IMR-90 (cell line): ENCODE results near the gene ABI3. TPM values are rescaled to one million over a fixed set of nuclear protein-coding genes. Genes with fewer than 3 reads are reported as not detected.

Source experiments
- ATAC-seq: fragments of 200-7000 bp; cut with Tn5 transposase; 2 replicates; pipeline ENCODE4 v1.9.1; 2020; ENCODE audit warnings: low read depth, mild to moderate bottlenecking, moderate library complexity
- BruUV-seq: library from RNA; stranded (reverse); fragments of 400-500 nt; replicated peaks from 2 replicates; lab custom pipeline; 2021; lab: Mats Ljungman, UMichigan
- CTCF ChIA-PET: fragments of 300-600 bp; formaldehyde crosslinking; extraction: SDS; loops from one replicate; lab custom pipeline; 2021; ENCODE audit warnings: antibody characterized with exemption; lab: Yijun Ruan, JAX
- POLR2A ChIA-PET: fragments of 300-600 bp; sonication (Branson Sonifier 250); formaldehyde crosslinking; loops from one replicate; lab custom pipeline; 2022; ENCODE audit warnings: antibody characterized with exemption; ENCODE audit not compliant: unreplicated experiment; lab: Charles Lee
- DNase-seq: peaks from one replicate; pipeline ENCODE4 v3.0.0; 2013
- H2AFZ ChIP-seq: replicated peaks from 2 replicates; pipeline ENCODE3; 2013; ENCODE audit warnings: low read length, mild to moderate bottlenecking; ENCODE audit not compliant: poor library complexity
- H2AK5ac ChIP-seq: 2 replicates; pipeline ENCODE4 v1.6.1; 2013; ENCODE audit warnings: low read depth, low read length, inconsistent platforms
- H2AK9ac ChIP-seq: replicated peaks from 2 replicates; pipeline ENCODE3; 2013; ENCODE audit warnings: mild to moderate bottlenecking, low read depth, low read length, moderate library complexity; ENCODE audit not compliant: poor library complexity
- H2BK120ac ChIP-seq: 2 replicates; pipeline ENCODE4 v1.6.1; 2013; ENCODE audit warnings: low read depth, low read length, inconsistent platforms
- H2BK15ac ChIP-seq: 3 replicates; pipeline ENCODE4 v1.6.1; 2013; ENCODE audit warnings: low read depth, low read length, inconsistent platforms
- H2BK20ac ChIP-seq: 2 replicates; pipeline ENCODE4 v1.6.1; 2013; ENCODE audit warnings: low read depth, mild to moderate bottlenecking, inconsistent platforms, low read length, moderate library complexity
- H2BK5ac ChIP-seq: 2 replicates; pipeline ENCODE4 v1.6.1; 2013; ENCODE audit warnings: mild to moderate bottlenecking, low read depth, low read length, inconsistent platforms; ENCODE audit not compliant: poor library complexity, severe bottlenecking
- H3K14ac ChIP-seq: replicated peaks from 2 replicates; pipeline ENCODE4 v1.6.1; 2013; ENCODE audit warnings: low read depth, low read length, inconsistent platforms
- H3K18ac ChIP-seq: 2 replicates; pipeline ENCODE4 v1.6.1; 2013; ENCODE audit warnings: low read depth, low read length, control low read depth
- H3K23ac ChIP-seq: 2 replicates; pipeline ENCODE4 v1.6.1; 2013; ENCODE audit warnings: low read depth, low read length, inconsistent platforms
- H3K27ac ChIP-seq: 2 replicates; pipeline ENCODE4 v1.5.1; 2013; ENCODE audit warnings: mild to moderate bottlenecking, control low read depth, low read length; ENCODE audit not compliant: insufficient read depth
- H3K27me3 ChIP-seq: 2 replicates; pipeline ENCODE4 v1.6.1; 2013; ENCODE audit warnings: low read length; ENCODE audit not compliant: control insufficient read depth, insufficient read depth
- H3K36me3 ChIP-seq: 2 replicates; pipeline ENCODE4 v1.6.1; 2013; ENCODE audit warnings: low read length, mixed read lengths; ENCODE audit not compliant: control insufficient read depth, insufficient read depth
- H3K4ac ChIP-seq: 2 replicates; pipeline ENCODE4 v1.6.1; 2013; ENCODE audit warnings: low read depth, low read length, inconsistent platforms
- H3K4me1 ChIP-seq: 2 replicates; pipeline ENCODE4 v1.6.1; 2013; ENCODE audit warnings: low read length, mixed read lengths; ENCODE audit not compliant: control insufficient read depth, insufficient read depth
- H3K4me2 ChIP-seq: 2 replicates; pipeline ENCODE4 v1.6.1; 2013; ENCODE audit warnings: low read depth, mild to moderate bottlenecking, control low read depth, low read length, moderate library complexity
- H3K4me3 ChIP-seq: 2 replicates; pipeline ENCODE4 v1.5.1; 2013; ENCODE audit warnings: low read depth, mild to moderate bottlenecking, control low read depth, low read length, moderate library complexity; ENCODE audit not compliant: insufficient read depth
- H3K56ac ChIP-seq: 2 replicates; pipeline ENCODE4 v1.6.1; 2013; ENCODE audit warnings: low read length, inconsistent platforms; ENCODE audit not compliant: insufficient read depth; ENCODE audit errors: extremely low read depth
- H3K79me1 ChIP-seq, 2 experiments: 2 replicates each; pipeline ENCODE4 v1.6.1; 2013; ENCODE audit warnings: low read length in 2 of 2, inconsistent platforms in 1 of 2, low read depth in 1 of 2
- H3K9ac ChIP-seq: 2 replicates; pipeline ENCODE4 v1.6.1; 2013; ENCODE audit warnings: low read depth, low read length, control low read depth
- H3K9me1 ChIP-seq: 2 replicates; pipeline ENCODE4 v1.6.1; 2013; ENCODE audit warnings: low read length, inconsistent platforms; ENCODE audit not compliant: insufficient read depth
- H3K9me3 ChIP-seq: 2 replicates; pipeline ENCODE4 v1.6.1; 2013; ENCODE audit warnings: low read length; ENCODE audit not compliant: control insufficient read depth, insufficient read depth
- H4K20me1 ChIP-seq: 2 replicates; pipeline ENCODE4 v1.6.1; 2013; ENCODE audit warnings: low read length, inconsistent platforms; ENCODE audit not compliant: insufficient read depth
- H4K5ac ChIP-seq: 2 replicates; pipeline ENCODE4 v1.6.1; 2013; ENCODE audit warnings: mild to moderate bottlenecking, low read depth, low read length, control low read depth
- H4K8ac ChIP-seq, 2 experiments: 2 replicates each; pipeline ENCODE4 v1.6.1; 2013; ENCODE audit warnings: low read depth in 2 of 2, low read length in 2 of 2, control low read depth in 1 of 2, inconsistent platforms in 1 of 2
- H4K91ac ChIP-seq: 2 replicates; pipeline ENCODE4 v1.6.1; 2013; ENCODE audit warnings: low read depth, low read length, inconsistent platforms; ENCODE audit not compliant: insufficient read depth
- BHLHE40 ChIP-seq: fragments of 150-350 bp; IDR thresholded peaks from 2 replicates; pipeline ENCODE4 v1.6.1; 2016; ENCODE audit warnings: mild to moderate bottlenecking, low read depth, low read length
- CEBPB ChIP-seq: IDR thresholded peaks from 2 replicates; pipeline ENCODE4 v1.6.1; 2012; ENCODE audit warnings: low read depth, low read length, improper control_type of control experiment
- CHD1 ChIP-seq: IDR thresholded peaks from 2 replicates; pipeline ENCODE4 v1.6.1; 2012; ENCODE audit warnings: low read depth, low read length, improper control_type of control experiment
- FOS ChIP-seq: fragments of 150-350 bp; IDR thresholded peaks from 2 replicates; pipeline ENCODE4 v1.6.1; 2016; ENCODE audit warnings: low read depth, low read length
- MAFK ChIP-seq: IDR thresholded peaks from 2 replicates; pipeline ENCODE4 v1.6.1; 2012; ENCODE audit warnings: low read depth, low read length, improper control_type of control experiment
- MAZ ChIP-seq: IDR thresholded peaks from 2 replicates; pipeline ENCODE4 v1.6.1; 2012; ENCODE audit warnings: low read depth, mild to moderate bottlenecking, low read length, improper control_type of control experiment, moderate library complexity, borderline replicate concordance
- MXI1 ChIP-seq: IDR thresholded peaks from 2 replicates; pipeline ENCODE4 v1.6.1; 2012; ENCODE audit warnings: low read depth, mild to moderate bottlenecking, low read length, moderate library complexity, borderline replicate concordance
- NFE2L2 ChIP-seq: fragments of 150-350 bp; IDR thresholded peaks from 2 replicates; pipeline ENCODE4 v1.6.1; 2016; ENCODE audit warnings: low read depth, mild to moderate bottlenecking, low read length
- POLR2A ChIP-seq: IDR thresholded peaks from 2 replicates; pipeline ENCODE4 v1.6.1; 2012; ENCODE audit warnings: mild to moderate bottlenecking, low read depth, low read length
- RAD21 ChIP-seq: IDR thresholded peaks from 2 replicates; pipeline ENCODE4 v1.6.1; 2012; ENCODE audit warnings: low read length, improper control_type of control experiment
- RCOR1 ChIP-seq: IDR thresholded peaks from 2 replicates; pipeline ENCODE4 v1.6.1; 2012; ENCODE audit warnings: mild to moderate bottlenecking, low read length, improper control_type of control experiment; ENCODE audit not compliant: insufficient replicate concordance
- RFX5 ChIP-seq: IDR thresholded peaks from 2 replicates; pipeline ENCODE4 v1.8.0; 2012; ENCODE audit warnings: low read depth, mild to moderate bottlenecking, low read length, moderate library complexity
- SMC3 ChIP-seq: fragments of 150-350 bp; IDR thresholded peaks from 2 replicates; pipeline ENCODE4 v1.6.1; 2016; ENCODE audit warnings: low read depth, mild to moderate bottlenecking, antibody characterized with exemption, low read length, moderate library complexity
- WGBS, 2 experiments: methylation state at CpG; one replicate each; pipeline versions ENCODE4 v1.1.5 to v1.1.7; 2013; ENCODE audit warnings: missing lambda C conversion rate in 2 of 2; ENCODE audit not compliant: insufficient read length in 1 of 2; ENCODE audit errors: extremely low coverage in 2 of 2; 5-methylcytosine and 5-hydroxymethylcytosine counted together
- dilution Hi-C: fragments of 300-500 bp; cut with HindIII; formaldehyde crosslinking; loops from one replicate; pipeline ENCODE4 v1.14.3; 2018; ENCODE audit warnings: low sequenced_read_pairs; ENCODE audit not compliant: unreplicated experiment
- in situ Hi-C: fragments of 300-500 bp; cut with MboI; formaldehyde crosslinking; loops from 3 replicates; pipeline ENCODE4 v1.14.3; 2019; ENCODE audit warnings: low sequenced_read_pairs, inconsistent platforms, mixed read lengths
- intact Hi-C: fragments of 100-400 bp; cut with micrococcal nuclease; formaldehyde crosslinking; loops from 2 replicates; pipeline ENCODE4 v1.10.0; 2022
- polyA plus RNA-seq, 3 experiments: library from polyadenylated mRNA; depleted of rRNA; stranded (reverse); fragments of >200 nt; gene quantifications; 2 replicates each; pipeline ENCODE4 v1.2.3, GENCODE V29; 2012; ENCODE audit warnings: low replicate concordance in 1 of 3
- total RNA-seq: library from RNA; depleted of rRNA; stranded (reverse); fragments of >200 nt; gene quantifications from 2 replicates; pipeline ENCODE4 v1.2.3, GENCODE V29; 2012
- TF ChIP-seq, protein P1 (sequence below): fragments of 150-350 bp; IDR thresholded peaks from 2 replicates; pipeline ENCODE4 v1.6.1; 2016; ENCODE audit warnings: low read depth, mild to moderate bottlenecking, low read length, moderate library complexity, borderline replicate concordance
- TF ChIP-seq, protein P2 (sequence below): fragments of 150-350 bp; IDR thresholded peaks from 2 replicates; pipeline ENCODE4 v1.6.1; 2017; ENCODE audit warnings: mild to moderate bottlenecking, antibody characterized with exemption, low read length, low read depth
- TF ChIP-seq, protein P3 (sequence below): conservative IDR thresholded peaks from 2 replicates; pipeline ENCODE4 v1.5.1; 2012; ENCODE audit warnings: mild to moderate bottlenecking, low read depth, low read length, improper control_type of control experiment

ABI3 gene
- total and polyA plus RNA-seq, 2 of the 4 experiments (the other 2 are of a cell fraction), result 1.1 to 1.2 TPM

DNA sequence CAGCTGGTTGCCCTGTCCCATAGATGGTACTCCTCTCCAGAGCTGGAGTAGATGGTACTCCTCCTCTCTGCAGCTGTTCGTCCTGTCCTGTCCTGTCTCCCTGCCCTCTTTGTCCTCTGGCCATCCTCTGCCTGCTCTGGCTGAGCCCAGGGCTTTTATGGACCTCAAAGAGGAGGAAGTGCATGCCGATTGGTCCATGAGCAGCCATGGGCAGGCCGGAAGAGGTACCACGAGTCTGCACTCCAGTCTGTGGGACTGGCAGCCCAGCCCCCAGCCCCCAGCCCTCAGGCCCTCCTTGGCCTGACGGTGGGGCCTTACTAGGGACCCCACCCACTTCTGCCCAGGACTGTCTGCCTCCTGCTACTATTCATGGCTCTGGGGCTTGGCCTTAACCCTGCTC lies 27.2 kb upstream of the ABI3 start:
- no peaks in the 10 kb centered on the region for H3K4me1 ChIP-seq
- in situ Hi-C loops (no loop called here), dilution Hi-C loops (no loop called here), intact Hi-C loops (loop anchor here (10.0 kb wide), 1 partner anchor 119 kb away; no protein-coding TSS in a partner anchor)
- H2BK15ac ChIP-seq, result no peak overlapping the region
- no peak overlapping the region for H2AK5ac ChIP-seq
- no peaks in the 10 kb centered on the region; the same call in 1 of the 2 replicates for H3K9me1 ChIP-seq
- H3K27me3 ChIP-seq, result peaks cover 2% of the 10 kb centered on the region
- H4K5ac ChIP-seq, result no peak overlapping the region
- H3K27ac ChIP-seq, result no peak overlapping the region
- 60% methylated on average over 1 of the region's 5 CpGs; no CpG with 5 or more reads in 1 of the 2 experiments for WGBS, 2 experiments
- H2BK20ac ChIP-seq, result no peak overlapping the region
- TF ChIP-seq, protein P1, sequence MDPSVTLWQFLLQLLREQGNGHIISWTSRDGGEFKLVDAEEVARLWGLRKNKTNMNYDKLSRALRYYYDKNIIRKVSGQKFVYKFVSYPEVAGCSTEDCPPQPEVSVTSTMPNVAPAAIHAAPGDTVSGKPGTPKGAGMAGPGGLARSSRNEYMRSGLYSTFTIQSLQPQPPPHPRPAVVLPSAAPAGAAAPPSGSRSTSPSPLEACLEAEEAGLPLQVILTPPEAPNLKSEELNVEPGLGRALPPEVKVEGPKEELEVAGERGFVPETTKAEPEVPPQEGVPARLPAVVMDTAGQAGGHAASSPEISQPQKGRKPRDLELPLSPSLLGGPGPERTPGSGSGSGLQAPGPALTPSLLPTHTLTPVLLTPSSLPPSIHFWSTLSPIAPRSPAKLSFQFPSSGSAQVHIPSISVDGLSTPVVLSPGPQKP, result no peak
- TF ChIP-seq MAZ (no peak), MXI1 (no peak), POLR2A (no peak), CHD1 (no peak), RCOR1 (no peak), RAD21 (no peak), BHLHE40 (no peak), MAFK (no peak), NFE2L2 (no peak), CEBPB (no peak), FOS (no peak), SMC3 (no peak), RFX5 (no peak)
- TF ChIP-seq, protein P2, sequence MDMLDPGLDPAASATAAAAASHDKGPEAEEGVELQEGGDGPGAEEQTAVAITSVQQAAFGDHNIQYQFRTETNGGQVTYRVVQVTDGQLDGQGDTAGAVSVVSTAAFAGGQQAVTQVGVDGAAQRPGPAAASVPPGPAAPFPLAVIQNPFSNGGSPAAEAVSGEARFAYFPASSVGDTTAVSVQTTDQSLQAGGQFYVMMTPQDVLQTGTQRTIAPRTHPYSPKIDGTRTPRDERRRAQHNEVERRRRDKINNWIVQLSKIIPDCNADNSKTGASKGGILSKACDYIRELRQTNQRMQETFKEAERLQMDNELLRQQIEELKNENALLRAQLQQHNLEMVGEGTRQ, result no peak
- TF ChIP-seq, protein P3, sequence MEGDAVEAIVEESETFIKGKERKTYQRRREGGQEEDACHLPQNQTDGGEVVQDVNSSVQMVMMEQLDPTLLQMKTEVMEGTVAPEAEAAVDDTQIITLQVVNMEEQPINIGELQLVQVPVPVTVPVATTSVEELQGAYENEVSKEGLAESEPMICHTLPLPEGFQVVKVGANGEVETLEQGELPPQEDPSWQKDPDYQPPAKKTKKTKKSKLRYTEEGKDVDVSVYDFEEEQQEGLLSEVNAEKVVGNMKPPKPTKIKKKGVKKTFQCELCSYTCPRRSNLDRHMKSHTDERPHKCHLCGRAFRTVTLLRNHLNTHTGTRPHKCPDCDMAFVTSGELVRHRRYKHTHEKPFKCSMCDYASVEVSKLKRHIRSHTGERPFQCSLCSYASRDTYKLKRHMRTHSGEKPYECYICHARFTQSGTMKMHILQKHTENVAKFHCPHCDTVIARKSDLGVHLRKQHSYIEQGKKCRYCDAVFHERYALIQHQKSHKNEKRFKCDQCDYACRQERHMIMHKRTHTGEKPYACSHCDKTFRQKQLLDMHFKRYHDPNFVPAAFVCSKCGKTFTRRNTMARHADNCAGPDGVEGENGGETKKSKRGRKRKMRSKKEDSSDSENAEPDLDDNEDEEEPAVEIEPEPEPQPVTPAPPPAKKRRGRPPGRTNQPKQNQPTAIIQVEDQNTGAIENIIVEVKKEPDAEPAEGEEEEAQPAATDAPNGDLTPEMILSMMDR, result no peak
- no TSS peak for BruUV-seq
- no peak overlapping the region for H3K4me2 ChIP-seq
- H3K9me3 ChIP-seq, result peaks cover 17% of the 10 kb centered on the region
- no peak overlapping the region for H2AFZ ChIP-seq
- H2BK5ac ChIP-seq, result no peak overlapping the region
- H4K8ac ChIP-seq, result no peak overlapping the region
- ChIA-PET POLR2A (no interaction called here), CTCF (no interaction called here)
- H3K56ac ChIP-seq, result no peak overlapping the region
- no peaks in the 10 kb centered on the region for H4K20me1 ChIP-seq
- H3K79me1 ChIP-seq, result no peaks in the 10 kb centered on the region
- no peak overlapping the region for H3K14ac ChIP-seq
- no peak overlapping the region for H2AK9ac ChIP-seq
- H3K23ac ChIP-seq, result no peak overlapping the region
- H3K18ac ChIP-seq, result no peak overlapping the region
- no peak overlapping the region for H4K91ac ChIP-seq
- ATAC-seq (no peak), DNase-seq (no peak)
- no peak overlapping the region for H3K4me3 ChIP-seq
- H3K4ac ChIP-seq, result no peak overlapping the region
- no peaks in the 10 kb centered on the region for H3K36me3 ChIP-seq
- no peak overlapping the region for H2BK120ac ChIP-seq
- no peak overlapping the region for H3K9ac ChIP-seq
